ENCODE data around the gene TPSG1.

TPSG1 gene

DNA sequence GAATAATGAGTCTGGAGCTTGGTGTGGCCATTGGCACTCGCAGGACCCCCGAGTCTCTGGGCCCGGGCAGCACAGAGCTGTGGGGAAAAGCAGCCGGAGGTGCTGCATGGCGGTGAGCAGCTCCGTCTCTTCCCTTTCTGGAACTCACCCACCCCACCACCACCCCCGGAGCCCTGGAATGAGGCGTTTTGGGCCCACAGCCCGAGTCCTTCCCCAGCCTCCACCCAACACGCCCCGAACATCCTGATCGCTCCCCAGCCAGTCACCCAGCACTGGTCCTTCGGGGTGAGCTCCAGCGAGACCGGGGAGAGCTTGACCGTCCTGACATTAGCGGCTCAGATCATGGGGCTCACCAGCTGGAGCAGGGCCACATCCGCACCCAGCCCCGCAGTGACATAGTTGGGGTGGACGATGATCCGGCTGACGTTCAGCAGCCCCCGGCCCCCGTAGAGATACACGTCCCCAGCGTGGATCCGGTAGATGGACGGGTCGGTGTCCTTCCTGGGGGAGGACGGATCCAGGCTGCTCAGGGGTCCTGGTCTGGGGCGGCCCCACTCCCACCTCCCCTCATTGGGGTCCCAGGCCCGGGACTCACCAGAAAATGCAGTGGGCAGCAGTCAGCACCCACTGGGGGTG is 37.3 kb upstream of the TPSG1 start:
- TF ChIP-seq, protein P1, sequence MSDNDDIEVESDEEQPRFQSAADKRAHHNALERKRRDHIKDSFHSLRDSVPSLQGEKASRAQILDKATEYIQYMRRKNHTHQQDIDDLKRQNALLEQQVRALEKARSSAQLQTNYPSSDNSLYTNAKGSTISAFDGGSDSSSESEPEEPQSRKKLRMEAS (IDR thresholded peaks at IDR 0.05; ENCODE audit: low read depth, low read length): no peak
- TF ChIP-seq MYC (IDR thresholded peaks at IDR 0.05; ENCODE audit: low read depth, low read length): no peak
- TF ChIP-seq POLR2A (IDR thresholded peaks at IDR 0.05; ENCODE audit: extremely low read depth, insufficient read length): no peak
- TF ChIP-seq, protein P2, sequence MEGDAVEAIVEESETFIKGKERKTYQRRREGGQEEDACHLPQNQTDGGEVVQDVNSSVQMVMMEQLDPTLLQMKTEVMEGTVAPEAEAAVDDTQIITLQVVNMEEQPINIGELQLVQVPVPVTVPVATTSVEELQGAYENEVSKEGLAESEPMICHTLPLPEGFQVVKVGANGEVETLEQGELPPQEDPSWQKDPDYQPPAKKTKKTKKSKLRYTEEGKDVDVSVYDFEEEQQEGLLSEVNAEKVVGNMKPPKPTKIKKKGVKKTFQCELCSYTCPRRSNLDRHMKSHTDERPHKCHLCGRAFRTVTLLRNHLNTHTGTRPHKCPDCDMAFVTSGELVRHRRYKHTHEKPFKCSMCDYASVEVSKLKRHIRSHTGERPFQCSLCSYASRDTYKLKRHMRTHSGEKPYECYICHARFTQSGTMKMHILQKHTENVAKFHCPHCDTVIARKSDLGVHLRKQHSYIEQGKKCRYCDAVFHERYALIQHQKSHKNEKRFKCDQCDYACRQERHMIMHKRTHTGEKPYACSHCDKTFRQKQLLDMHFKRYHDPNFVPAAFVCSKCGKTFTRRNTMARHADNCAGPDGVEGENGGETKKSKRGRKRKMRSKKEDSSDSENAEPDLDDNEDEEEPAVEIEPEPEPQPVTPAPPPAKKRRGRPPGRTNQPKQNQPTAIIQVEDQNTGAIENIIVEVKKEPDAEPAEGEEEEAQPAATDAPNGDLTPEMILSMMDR (IDR thresholded peaks at IDR 0.05; ENCODE audit: low read depth, low read length): no peak
- no peak overlapping the region for H3K4me3 ChIP-seq (ENCODE audit: low read depth, low read length)
- DNase-seq (ENCODE audit: low read depth): no peak

DNA sequence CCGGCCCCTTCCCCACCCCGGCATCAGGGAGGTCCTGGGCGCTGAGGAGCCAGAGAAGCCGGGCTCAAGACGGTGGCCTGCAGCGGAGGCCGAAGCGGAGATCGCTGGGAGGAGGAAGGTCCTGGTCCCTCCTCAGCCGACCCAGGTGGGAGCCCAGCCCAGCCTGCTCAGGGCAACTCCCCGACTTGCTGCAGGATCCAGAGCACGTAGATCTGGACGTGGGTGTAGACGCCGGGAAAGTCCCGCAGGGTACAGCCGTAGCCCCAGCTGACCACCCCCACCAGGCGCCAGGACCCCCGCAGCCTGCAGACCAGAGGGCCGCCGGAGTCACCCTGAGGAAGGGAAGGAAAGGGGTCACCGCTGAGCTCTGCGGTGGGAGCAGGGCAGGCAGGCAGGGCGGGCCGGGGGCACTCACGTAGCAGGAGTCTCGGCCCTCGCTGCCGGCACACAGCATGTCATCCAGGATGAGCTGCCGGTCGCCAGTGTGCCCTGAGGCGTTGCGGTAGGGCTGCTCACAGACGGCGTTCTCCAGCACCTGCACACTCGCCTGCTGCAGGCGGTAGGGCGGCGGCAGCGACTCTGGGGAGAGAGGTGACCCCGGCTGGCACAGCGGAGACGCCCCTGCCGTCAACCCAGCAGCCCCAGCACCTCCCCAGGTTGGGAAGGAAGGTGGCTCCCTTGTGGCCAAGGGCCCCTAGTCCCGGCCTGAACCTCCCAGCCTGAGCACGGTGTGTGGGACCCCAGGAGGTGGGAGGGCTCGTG is 36.2 kb upstream of the TPSG1 start:
- TF ChIP-seq POLR2A (IDR thresholded peaks at IDR 0.05; ENCODE audit: extremely low read depth, insufficient read length) (no peak), MYC (IDR thresholded peaks at IDR 0.05; ENCODE audit: low read depth, low read length) (no peak)
- TF ChIP-seq, protein P1 (IDR thresholded peaks at IDR 0.05; ENCODE audit: low read depth, low read length): no peak
- TF ChIP-seq, protein P2 (IDR thresholded peaks at IDR 0.05; ENCODE audit: low read depth, low read length): no peak
- H3K4me3 ChIP-seq (ENCODE audit: low read depth, low read length): no peak overlapping the region
- no peak for DNase-seq (ENCODE audit: low read depth)

DNA sequence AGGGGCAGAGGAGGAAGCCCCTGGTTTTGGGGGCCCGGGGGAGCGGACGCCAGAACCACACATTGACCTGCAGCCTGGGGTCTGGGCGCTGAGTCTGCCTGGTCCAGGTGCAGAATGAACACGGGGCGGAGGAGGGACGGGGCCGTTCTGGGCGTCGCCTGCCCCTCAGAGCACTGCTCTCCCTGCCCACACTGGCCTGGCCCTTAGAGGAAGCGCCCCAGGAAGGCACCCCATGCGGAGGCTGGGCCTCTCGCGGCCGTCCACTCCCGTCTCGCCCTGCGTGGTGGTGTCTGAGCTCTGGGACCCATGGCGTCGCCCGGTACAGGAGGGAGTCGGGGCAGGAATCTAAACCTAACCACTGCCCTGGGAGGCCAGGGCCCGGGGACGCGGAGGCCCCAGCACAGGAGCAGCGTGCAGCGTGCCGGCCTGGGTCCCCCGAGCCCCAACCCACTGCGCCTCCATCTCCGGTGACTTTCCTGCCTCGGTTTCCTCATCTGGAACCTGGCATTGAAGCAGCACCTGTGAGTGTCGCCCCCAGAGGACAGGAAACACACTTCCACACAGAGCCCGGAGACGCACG is 35.1 kb upstream of the TPSG1 start:
- no peak for TF ChIP-seq POLR2A (IDR thresholded peaks at IDR 0.05; ENCODE audit: extremely low read depth, insufficient read length)
- TF ChIP-seq MYC (IDR thresholded peaks at IDR 0.05; ENCODE audit: low read depth, low read length): no peak
- TF ChIP-seq, protein P2 (IDR thresholded peaks at IDR 0.05; ENCODE audit: low read depth, low read length): no peak
- TF ChIP-seq, protein P1 (IDR thresholded peaks at IDR 0.05; ENCODE audit: low read depth, low read length): no peak
- no peak for DNase-seq (ENCODE audit: low read depth)
- H3K4me3 ChIP-seq (ENCODE audit: low read depth, low read length): no peak overlapping the region

DNA sequence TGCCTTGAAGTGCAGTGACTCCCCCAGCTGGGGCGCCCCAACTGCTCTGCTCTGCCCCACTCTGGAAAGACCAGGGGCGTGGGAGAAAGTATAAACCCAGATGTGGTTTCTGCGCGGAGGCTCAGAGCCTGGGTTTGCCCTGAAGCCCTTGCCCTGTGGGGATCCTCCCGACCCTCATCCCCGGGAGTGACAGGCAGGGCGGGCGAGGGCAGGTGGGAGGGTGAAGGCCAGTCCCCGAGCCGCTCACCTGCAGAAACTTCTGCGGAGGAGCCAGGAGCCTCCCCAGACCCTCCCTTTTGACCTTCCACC is 34.6 kb upstream of the TPSG1 start:
- no peak for DNase-seq (ENCODE audit: low read depth)
- TF ChIP-seq, protein P2 (IDR thresholded peaks at IDR 0.05; ENCODE audit: low read depth, low read length): no peak
- TF ChIP-seq MYC (IDR thresholded peaks at IDR 0.05; ENCODE audit: low read depth, low read length) (no peak), POLR2A (IDR thresholded peaks at IDR 0.05; ENCODE audit: extremely low read depth, insufficient read length) (no peak)
- TF ChIP-seq, protein P1 (IDR thresholded peaks at IDR 0.05; ENCODE audit: low read depth, low read length): no peak
- no peak overlapping the region for H3K4me3 ChIP-seq (ENCODE audit: low read depth, low read length)

DNA sequence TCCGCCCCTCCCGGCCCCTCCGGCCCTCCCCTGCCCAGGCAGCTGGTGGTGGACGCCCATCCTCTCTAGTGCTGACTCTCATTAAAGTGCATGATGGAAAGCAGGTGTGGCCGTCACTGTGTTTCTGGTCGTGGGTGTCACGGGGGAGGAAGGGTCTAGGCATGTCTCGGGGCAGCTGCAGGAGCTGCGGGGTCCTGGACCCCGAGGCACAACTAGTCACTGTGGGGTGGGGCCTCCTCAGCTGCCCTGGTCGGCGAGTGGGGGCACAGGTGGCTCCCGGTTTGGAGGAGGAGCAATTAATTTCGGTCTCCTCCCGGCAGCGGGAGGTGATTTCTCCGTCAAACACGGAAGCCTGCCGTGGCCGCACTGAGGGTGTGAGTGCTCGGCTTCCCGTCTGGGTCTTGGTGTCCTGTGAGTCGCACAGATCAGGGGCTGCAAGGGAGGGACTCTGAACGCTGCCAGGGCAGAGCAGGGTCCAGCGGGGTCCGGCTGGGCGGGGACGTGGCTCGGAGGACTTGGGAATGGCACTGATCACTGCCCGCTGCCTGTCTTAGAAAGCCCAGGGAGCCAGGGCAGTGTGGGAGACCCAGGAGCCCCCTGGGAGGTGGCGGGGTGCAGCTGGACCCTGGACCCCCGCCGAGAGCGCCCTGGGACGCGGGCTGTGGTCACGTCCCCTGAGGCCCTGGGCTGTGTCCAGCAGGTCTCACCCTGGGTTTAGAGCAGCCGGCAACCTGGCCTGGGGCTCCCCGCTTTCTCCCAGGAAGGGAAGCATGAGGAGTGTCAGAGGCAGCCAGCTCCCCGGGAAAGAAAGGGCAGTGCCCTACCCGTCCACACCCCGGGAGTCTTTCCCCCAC is 34.1 kb upstream of the TPSG1 start:
- no peak overlapping the region for H3K4me3 ChIP-seq (ENCODE audit: low read depth, low read length)
- DNase-seq (ENCODE audit: low read depth): peak; percentile 26
- no peak for TF ChIP-seq MYC (IDR thresholded peaks at IDR 0.05; ENCODE audit: low read depth, low read length)
- TF ChIP-seq POLR2A (IDR thresholded peaks at IDR 0.05; ENCODE audit: extremely low read depth, insufficient read length): no peak
- TF ChIP-seq, protein P1 (IDR thresholded peaks at IDR 0.05; ENCODE audit: low read depth, low read length): no peak
- TF ChIP-seq, protein P2 (IDR thresholded peaks at IDR 0.05; ENCODE audit: low read depth, low read length): no peak

Data from NB4 (cell line).